Loucy (cell line): Measurements from ENCODE around the gene SIPA1L3.
A peak's percentile ranks its signal among the peaks of the same experiment; 100 is the strongest.

Experiments
- EZH2phosphoT487 ChIP-seq: fragments of 200-600 bp; IDR thresholded peaks from 2 replicates; pipeline ENCODE4 v1.6.1; 2018; ENCODE audit warnings: antibody characterized with exemption, mild to moderate bottlenecking, moderate library complexity, borderline replicate concordance
- TF ChIP-seq, protein P1 (sequence below): fragments of 200-600 bp; sonication (generic); conservative IDR thresholded peaks from 2 replicates; pipeline ENCODE4 v1.5.1; 2014; ENCODE audit warnings: mild to moderate bottlenecking, antibody characterized with exemption, low read length

DNA sequence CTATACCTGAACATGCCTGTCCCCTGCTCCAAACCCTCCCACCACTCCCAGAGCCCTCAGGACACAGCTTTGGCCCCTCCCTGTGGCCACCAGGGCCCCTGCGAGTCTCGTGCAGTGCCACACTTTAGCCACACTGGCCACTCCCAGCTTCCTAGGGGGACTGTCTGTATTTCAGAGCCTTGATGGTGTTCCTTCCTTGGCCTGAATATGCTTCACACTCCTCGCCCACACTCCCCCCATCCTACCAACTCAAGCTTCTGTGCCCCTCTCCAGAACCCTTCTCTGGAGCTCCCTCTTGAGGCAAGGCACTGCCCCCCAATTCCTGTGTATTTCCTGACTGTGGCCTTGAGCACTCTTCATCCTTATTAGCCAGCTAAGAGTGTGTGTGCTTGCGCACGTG lies 236.8 kb downstream of the SIPA1L3 start:
- TF ChIP-seq, protein P1, sequence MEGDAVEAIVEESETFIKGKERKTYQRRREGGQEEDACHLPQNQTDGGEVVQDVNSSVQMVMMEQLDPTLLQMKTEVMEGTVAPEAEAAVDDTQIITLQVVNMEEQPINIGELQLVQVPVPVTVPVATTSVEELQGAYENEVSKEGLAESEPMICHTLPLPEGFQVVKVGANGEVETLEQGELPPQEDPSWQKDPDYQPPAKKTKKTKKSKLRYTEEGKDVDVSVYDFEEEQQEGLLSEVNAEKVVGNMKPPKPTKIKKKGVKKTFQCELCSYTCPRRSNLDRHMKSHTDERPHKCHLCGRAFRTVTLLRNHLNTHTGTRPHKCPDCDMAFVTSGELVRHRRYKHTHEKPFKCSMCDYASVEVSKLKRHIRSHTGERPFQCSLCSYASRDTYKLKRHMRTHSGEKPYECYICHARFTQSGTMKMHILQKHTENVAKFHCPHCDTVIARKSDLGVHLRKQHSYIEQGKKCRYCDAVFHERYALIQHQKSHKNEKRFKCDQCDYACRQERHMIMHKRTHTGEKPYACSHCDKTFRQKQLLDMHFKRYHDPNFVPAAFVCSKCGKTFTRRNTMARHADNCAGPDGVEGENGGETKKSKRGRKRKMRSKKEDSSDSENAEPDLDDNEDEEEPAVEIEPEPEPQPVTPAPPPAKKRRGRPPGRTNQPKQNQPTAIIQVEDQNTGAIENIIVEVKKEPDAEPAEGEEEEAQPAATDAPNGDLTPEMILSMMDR, result peak; percentile 55
- no peak for TF ChIP-seq EZH2phosphoT487
